CD14-positive monocyte (primary cell): ENCODE measurements around the gene GABRG3. TPM values are rescaled to one million over a fixed set of nuclear protein-coding genes. Genes with fewer than 3 reads are reported as not detected.

Source experiments
- DNase-seq, 3 donors: peaks; one replicate each; pipeline ENCODE4 v3.0.0-alpha.2; 2011 to 2022
- H2AFZ ChIP-seq: 2 replicates; pipeline ENCODE4 v1.6.0; 2012; ENCODE audit warnings: mild to moderate bottlenecking, low read depth, low read length, inconsistent platforms; ENCODE audit not compliant: insufficient read depth, poor library complexity, severe bottlenecking
- H3K27ac ChIP-seq, 2 donors: 1 replicate in 1 of 2; 2 replicates in 1 of 2; pipeline ENCODE4 v1.5.1; 2012 to 2013; ENCODE audit warnings: low read length in 2 of 2, control low read depth in 1 of 2, inconsistent platforms in 1 of 2, low read depth in 1 of 2, mild to moderate bottlenecking in 1 of 2
- H3K27me3 ChIP-seq, 2 donors: one replicate each; pipeline versions ENCODE4 v1.6.0 to v1.6.1; 2011 to 2013; ENCODE audit warnings: low read length in 2 of 2; ENCODE audit not compliant: control insufficient read depth in 2 of 2, insufficient read depth in 2 of 2
- H3K36me3 ChIP-seq, 2 donors: replicated peaks in 1 of 2; 1 replicate in 1 of 2; 2 replicates in 1 of 2; pipeline versions ENCODE4 v1.5.1 to v1.6.1; 2012 to 2013; ENCODE audit warnings: low read length in 2 of 2, control low read depth in 1 of 2, inconsistent platforms in 1 of 2, mild to moderate bottlenecking in 1 of 2; ENCODE audit not compliant: insufficient read depth in 2 of 2, control insufficient read depth in 1 of 2
- H3K4me1 ChIP-seq, 2 donors: 1 replicate in 1 of 2; 2 replicates in 1 of 2; pipeline versions ENCODE4 v1.5.1 to v1.6.1; 2012 to 2013; ENCODE audit warnings: low read length in 2 of 2, control low read depth in 1 of 2, inconsistent platforms in 1 of 2, mild to moderate bottlenecking in 1 of 2, moderate library complexity in 1 of 2; ENCODE audit not compliant: insufficient read depth in 2 of 2, control insufficient read depth in 1 of 2
- H3K4me2 ChIP-seq: replicated peaks from 2 replicates; pipeline ENCODE3; 2012; ENCODE audit warnings: low read length, moderate library complexity, mild to moderate bottlenecking; ENCODE audit not compliant: poor library complexity, severe bottlenecking; ENCODE audit errors: extremely low read depth
- H3K4me3 ChIP-seq, 3 experiments: fragments of 200-600 bp in 1 of 3; sonication (generic) in 1 of 3; replicated peaks in 1 of 3; 1 replicate in 2 of 3; 2 replicates in 1 of 3; pipeline ENCODE4 v1.5.1; 2011 to 2013; ENCODE audit warnings: low read length in 3 of 3, mild to moderate bottlenecking in 3 of 3, control low read depth in 2 of 3, low read depth in 2 of 3, inconsistent platforms in 1 of 3, moderate library complexity in 1 of 3
- H3K79me2 ChIP-seq: 2 replicates; pipeline ENCODE4 v1.6.0; 2012; ENCODE audit warnings: mild to moderate bottlenecking, control low read depth, inconsistent platforms, low read length, moderate library complexity; ENCODE audit not compliant: insufficient read depth
- H3K9ac ChIP-seq: 2 replicates; pipeline ENCODE4 v1.6.0; 2017; ENCODE audit warnings: low read length, mild to moderate bottlenecking; ENCODE audit not compliant: insufficient read depth, poor library complexity, severe bottlenecking
- H3K9me3 ChIP-seq, 2 donors: replicated peaks in 1 of 2; 1 replicate in 1 of 2; 2 replicates in 1 of 2; pipeline versions ENCODE4 v1.5.1 to v1.6.1; 2012 to 2013; ENCODE audit warnings: low read length in 2 of 2, control low read depth in 1 of 2; ENCODE audit not compliant: control insufficient read depth in 1 of 2, insufficient read depth in 1 of 2
- H4K20me1 ChIP-seq: 2 replicates; pipeline ENCODE4 v1.6.0; 2012; ENCODE audit warnings: mild to moderate bottlenecking, low read length, control low read depth, moderate library complexity; ENCODE audit not compliant: insufficient read depth
- H3K27ac Mint-ChIP-seq, 7 donors: one replicate each; pipeline ENCODE4 v1.8.0; 2020; ENCODE audit warnings: mild to moderate bottlenecking in 7 of 7, mixed read lengths in 7 of 7, moderate library complexity in 6 of 7, inconsistent platforms in 2 of 7
- H3K27me3 Mint-ChIP-seq, 3 donors: one replicate each; pipeline ENCODE4 v1.8.0; 2021 to 2022; ENCODE audit warnings: low read depth in 3 of 3, mild to moderate bottlenecking in 3 of 3, mixed read lengths in 3 of 3, moderate library complexity in 3 of 3, inconsistent platforms in 1 of 3
- H3K36me3 Mint-ChIP-seq, 2 donors: one replicate each; pipeline ENCODE4 v1.8.0; 2020; ENCODE audit warnings: mixed read lengths in 2 of 2, inconsistent platforms in 1 of 2, mild to moderate bottlenecking in 1 of 2
- H3K4me1 Mint-ChIP-seq: one replicate; pipeline ENCODE4 v1.8.0; 2020; ENCODE audit warnings: mild to moderate bottlenecking, mixed read lengths
- H3K4me3 Mint-ChIP-seq, 2 donors: one replicate each; pipeline ENCODE4 v1.8.0; 2020; ENCODE audit warnings: mild to moderate bottlenecking in 2 of 2, mixed read lengths in 2 of 2, moderate library complexity in 1 of 2
- H3K9me3 Mint-ChIP-seq, 7 donors: one replicate each; pipeline ENCODE4 v1.8.0; 2020 to 2022; ENCODE audit warnings: mixed read lengths in 7 of 7, mild to moderate bottlenecking in 6 of 7, moderate library complexity in 6 of 7, inconsistent platforms in 2 of 7
- CTCF ChIP-seq: fragments of 200-600 bp; IDR thresholded peaks from one replicate; pipeline ENCODE4 v1.8.0; 2022; ENCODE audit warnings: antibody characterized with exemption, mild to moderate bottlenecking
- WGBS: methylation state at CpG from one replicate; pipeline ENCODE4 v1.1.5; 2013; ENCODE audit warnings: missing lambda C conversion rate; ENCODE audit not compliant: insufficient coverage; 5-methylcytosine and 5-hydroxymethylcytosine counted together
- intact Hi-C, 2 donors: fragments of 100-400 bp; cut with micrococcal nuclease; formaldehyde crosslinking; loops; one replicate each; pipeline versions ENCODE4 v1.15.0 to v1.15.1; 2023
- polyA plus RNA-seq, 3 donors: library from polyadenylated mRNA; depleted of rRNA in 1 of 3; unstranded in 2 of 3; stranded (reverse) in 1 of 3; fragments of 300-500 nt in 2 of 3; fragments of >200 nt in 1 of 3; fragmentation: Illumina TruSeq in 2 of 3; gene quantifications; 1 replicate in 2 of 3; 2 replicates in 1 of 3; pipeline ENCODE4 v1.2.3, GENCODE V29; 2012 to 2021

GABRG3 gene
- polyA plus RNA-seq, 3 donors, result not detected

GRCh38 chr15:27123291-27123690 lies 152.3 kb downstream of the GABRG3 start:
- H3K9me3 Mint-ChIP-seq, result peaks cover 1 to 37% (median 9%) of the 10 kb centered on the region in 7 donors
- Histone ChIP-seq H4K20me1 (no peaks in the 10 kb centered on the region), H3K4me3 (no peak overlapping the region), H3K27me3 (no peaks in the 10 kb centered on the region), H2AFZ (no peak overlapping the region), H3K4me2 (no peak overlapping the region), H3K9me3 (peaks cover 17 to 37% of the 10 kb centered on the region in 2 donors), H3K36me3 (no peaks in the 10 kb centered on the region), H3K79me2 (no peaks in the 10 kb centered on the region), H3K27ac (no peak overlapping the region), H3K4me1 (no peaks in the 10 kb centered on the region), H3K9ac (no peak overlapping the region)
- peak overlapping the region in 1 of 7 donors; percentile 3 for H3K27ac Mint-ChIP-seq
- H3K4me1 Mint-ChIP-seq, result no peaks in the 10 kb centered on the region
- 89% methylated on average over 5 of the region's 6 CpGs for WGBS
- no peaks in the 10 kb centered on the region for H3K36me3 Mint-ChIP-seq
- intact Hi-C loops, result no loop called here
- no peak for DNase-seq
- H3K27me3 Mint-ChIP-seq, result no peaks in the 10 kb centered on the region
- no peak overlapping the region for H3K4me3 Mint-ChIP-seq
- TF ChIP-seq CTCF, result no peak

- H3K27ac ChIP-seq, result no peak overlapping the region
- H3K9ac ChIP-seq, result no peak overlapping the region
- no peaks in the 10 kb centered on the region for H4K20me1 ChIP-seq
- 85% methylated on average over 4 of the region's 7 CpGs for WGBS
- no peak overlapping the region for H2AFZ ChIP-seq
- no peak for TF ChIP-seq CTCF
- H3K4me1 ChIP-seq, result no peaks in the 10 kb centered on the region
- intact Hi-C loops, result no loop called here
- no peak overlapping the region for H3K4me2 ChIP-seq
- no peak for DNase-seq
- Mint-ChIP-seq H3K4me1 (no peaks in the 10 kb centered on the region), H3K27ac (no peak overlapping the region), H3K4me3 (no peak overlapping the region), H3K36me3 (no peaks in the 10 kb centered on the region), H3K27me3 (no peaks in the 10 kb centered on the region), H3K9me3 (peaks cover 1 to 37% (median 9%) of the 10 kb centered on the region in 7 donors)
- no peaks in the 10 kb centered on the region for H3K79me2 ChIP-seq
- H3K36me3 ChIP-seq, result no peaks in the 10 kb centered on the region
- H3K27me3 ChIP-seq, result no peaks in the 10 kb centered on the region
- H3K4me3 ChIP-seq, result no peak overlapping the region
- H3K9me3 ChIP-seq, result peaks cover 17 to 33% of the 10 kb centered on the region in 2 donors
Measured at GRCh38 chr15:27123808-27124207, 152.8 kb downstream of the GABRG3 start.
